ENCODE results near the gene CNP.

CNP gene

DNA sequence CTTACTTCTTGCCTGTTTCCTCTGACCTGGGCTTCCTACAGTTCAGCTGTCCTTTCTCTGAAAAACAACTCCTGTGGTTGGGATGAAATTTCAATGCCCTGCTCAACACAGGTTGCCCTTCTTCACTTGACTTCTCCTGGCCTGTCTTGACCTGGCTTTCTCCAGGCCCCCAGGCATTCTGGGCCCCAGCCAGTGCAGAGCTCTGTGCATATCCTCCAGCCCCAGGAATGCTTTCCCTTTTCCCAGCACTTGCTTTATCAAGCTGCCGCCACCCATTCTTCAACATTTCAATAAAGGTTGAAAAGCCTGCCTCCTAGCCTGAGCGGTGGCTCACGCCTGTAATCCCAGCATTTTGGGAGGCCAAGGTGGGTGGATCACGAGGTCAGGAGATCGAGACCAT, 25.4 kb upstream of the CNP start:
- TF ChIP-seq, protein P1, sequence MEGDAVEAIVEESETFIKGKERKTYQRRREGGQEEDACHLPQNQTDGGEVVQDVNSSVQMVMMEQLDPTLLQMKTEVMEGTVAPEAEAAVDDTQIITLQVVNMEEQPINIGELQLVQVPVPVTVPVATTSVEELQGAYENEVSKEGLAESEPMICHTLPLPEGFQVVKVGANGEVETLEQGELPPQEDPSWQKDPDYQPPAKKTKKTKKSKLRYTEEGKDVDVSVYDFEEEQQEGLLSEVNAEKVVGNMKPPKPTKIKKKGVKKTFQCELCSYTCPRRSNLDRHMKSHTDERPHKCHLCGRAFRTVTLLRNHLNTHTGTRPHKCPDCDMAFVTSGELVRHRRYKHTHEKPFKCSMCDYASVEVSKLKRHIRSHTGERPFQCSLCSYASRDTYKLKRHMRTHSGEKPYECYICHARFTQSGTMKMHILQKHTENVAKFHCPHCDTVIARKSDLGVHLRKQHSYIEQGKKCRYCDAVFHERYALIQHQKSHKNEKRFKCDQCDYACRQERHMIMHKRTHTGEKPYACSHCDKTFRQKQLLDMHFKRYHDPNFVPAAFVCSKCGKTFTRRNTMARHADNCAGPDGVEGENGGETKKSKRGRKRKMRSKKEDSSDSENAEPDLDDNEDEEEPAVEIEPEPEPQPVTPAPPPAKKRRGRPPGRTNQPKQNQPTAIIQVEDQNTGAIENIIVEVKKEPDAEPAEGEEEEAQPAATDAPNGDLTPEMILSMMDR (IDR thresholded peaks at IDR 0.05), result no peak
- H3K36me3 ChIP-seq, result no peaks in the 10 kb centered on the region
- no peaks in the 10 kb centered on the region for H3K27me3 ChIP-seq

DNA sequence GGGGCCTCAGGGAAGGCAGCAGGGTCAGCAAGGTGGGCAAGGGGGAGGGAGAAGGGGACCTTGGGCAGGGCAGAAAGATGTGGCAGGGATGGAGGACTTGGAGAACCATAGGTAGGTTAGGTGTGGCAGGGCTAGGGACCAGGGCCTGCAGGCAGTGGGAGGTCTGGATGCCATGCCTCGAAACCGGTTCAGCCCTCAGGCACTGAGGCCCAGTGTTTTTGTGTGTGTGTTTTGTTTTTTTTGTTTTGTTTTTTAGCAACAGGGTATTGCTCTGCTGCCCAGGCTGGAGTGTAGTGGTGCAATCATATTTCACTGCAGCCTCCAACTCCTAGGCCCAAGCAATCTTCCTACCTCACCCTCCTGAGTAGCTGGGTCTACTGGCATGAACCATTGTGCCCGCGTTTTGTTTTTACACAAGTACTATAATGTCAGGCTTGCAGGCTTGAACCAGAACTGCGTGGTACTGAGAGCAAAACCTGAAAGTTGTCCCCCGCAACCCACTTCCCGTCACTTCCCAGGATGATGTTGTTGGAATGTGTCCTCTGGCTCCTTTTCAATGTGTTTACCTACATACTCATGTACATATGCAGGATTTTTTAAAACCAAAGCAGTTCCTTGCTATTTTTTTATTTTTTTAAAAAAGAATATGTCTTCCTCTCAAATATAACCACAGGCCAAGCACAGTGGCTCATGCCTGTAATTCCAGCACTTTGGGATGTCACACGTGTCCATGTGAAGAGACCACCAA, 23.8 kb upstream of the CNP start:
- TF ChIP-seq, protein P1 (IDR thresholded peaks at IDR 0.05), result no peak

More for the DNA sequence above, 25.4 kb upstream of the CNP start:
- Histone ChIP-seq H3K4me1 (ENCODE audit: control insufficient read depth in 1 of 2, insufficient read depth in 1 of 2, low read depth in 1 of 2, low read length in 1 of 2) (no peaks in the 10 kb centered on the region), H3K27ac (no peak overlapping the region), H3K4me3 (ENCODE audit: low read depth in 1 of 2, low read length in 1 of 2) (no peak overlapping the region), H3K9me3 (no peaks in the 10 kb centered on the region)

DNA sequence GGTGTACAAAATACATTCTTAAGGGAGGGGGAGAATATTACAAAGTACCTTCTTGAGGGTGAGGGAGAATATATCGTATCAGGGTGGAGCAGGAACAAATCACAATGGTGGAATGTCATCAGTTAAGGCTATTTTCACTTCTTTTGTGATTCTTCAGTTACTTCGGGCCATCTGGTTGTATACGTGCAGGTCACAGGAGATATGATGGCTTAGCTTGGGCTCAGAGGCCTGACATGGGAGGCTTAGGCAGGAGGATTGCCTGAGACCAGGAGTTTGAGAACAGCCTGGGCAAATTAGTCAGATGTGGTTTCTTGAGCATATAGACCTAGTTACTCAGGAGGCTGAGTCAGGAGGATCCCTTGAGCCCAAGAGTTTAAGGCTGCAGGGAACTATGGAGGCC, 23.1 kb upstream of the CNP start:
- TF ChIP-seq, protein P1 (IDR thresholded peaks at IDR 0.05), result no peak
- no peaks in the 10 kb centered on the region for H3K36me3 ChIP-seq
- no peaks in the 10 kb centered on the region for H3K4me1 ChIP-seq (ENCODE audit: control insufficient read depth in 1 of 2, insufficient read depth in 1 of 2, low read depth in 1 of 2, low read length in 1 of 2)
- no peak overlapping the region for H3K27ac ChIP-seq
- H3K27me3 ChIP-seq, result no peaks in the 10 kb centered on the region
- H3K4me3 ChIP-seq (ENCODE audit: low read depth in 1 of 2, low read length in 1 of 2), result no peak overlapping the region
- H3K9me3 ChIP-seq, result no peaks in the 10 kb centered on the region

More for the DNA sequence above, 23.8 kb upstream of the CNP start:
- Histone ChIP-seq H3K27me3 (no peaks in the 10 kb centered on the region), H3K9me3 (no peaks in the 10 kb centered on the region), H3K36me3 (no peaks in the 10 kb centered on the region), H3K4me1 (ENCODE audit: control insufficient read depth in 1 of 2, insufficient read depth in 1 of 2, low read depth in 1 of 2, low read length in 1 of 2) (no peaks in the 10 kb centered on the region), H3K27ac (no peak overlapping the region), H3K4me3 (ENCODE audit: low read depth in 1 of 2, low read length in 1 of 2) (no peak overlapping the region)

DNA sequence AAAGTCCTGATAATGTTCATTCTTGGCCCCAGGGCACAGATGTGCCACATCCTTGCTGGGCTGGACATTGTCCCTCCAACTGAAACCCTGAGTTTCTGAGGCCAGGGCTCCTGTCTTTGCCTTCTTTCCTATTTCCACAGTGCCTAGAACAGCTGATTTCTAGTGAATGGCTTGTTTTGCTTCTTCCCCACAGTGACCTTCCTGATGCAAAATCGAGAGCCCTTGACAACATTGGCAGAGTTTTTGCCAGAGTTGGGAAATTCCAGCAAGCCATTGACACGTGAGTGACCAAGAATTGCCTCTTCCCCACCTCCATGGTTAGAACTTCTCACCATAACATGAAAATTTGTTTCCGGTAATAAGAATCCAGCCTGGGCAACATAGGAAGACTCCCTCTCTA, 21.7 kb upstream of the CNP start:
- Histone ChIP-seq H3K27me3 (no peaks in the 10 kb centered on the region), H3K36me3 (no peaks in the 10 kb centered on the region), H3K4me1 (ENCODE audit: control insufficient read depth in 1 of 2, insufficient read depth in 1 of 2, low read depth in 1 of 2, low read length in 1 of 2) (no peaks in the 10 kb centered on the region), H3K4me3 (ENCODE audit: low read depth in 1 of 2, low read length in 1 of 2) (no peak overlapping the region), H3K9me3 (no peaks in the 10 kb centered on the region), H3K27ac (no peak overlapping the region)
- TF ChIP-seq, protein P1 (IDR thresholded peaks at IDR 0.05), result no peak

DNA sequence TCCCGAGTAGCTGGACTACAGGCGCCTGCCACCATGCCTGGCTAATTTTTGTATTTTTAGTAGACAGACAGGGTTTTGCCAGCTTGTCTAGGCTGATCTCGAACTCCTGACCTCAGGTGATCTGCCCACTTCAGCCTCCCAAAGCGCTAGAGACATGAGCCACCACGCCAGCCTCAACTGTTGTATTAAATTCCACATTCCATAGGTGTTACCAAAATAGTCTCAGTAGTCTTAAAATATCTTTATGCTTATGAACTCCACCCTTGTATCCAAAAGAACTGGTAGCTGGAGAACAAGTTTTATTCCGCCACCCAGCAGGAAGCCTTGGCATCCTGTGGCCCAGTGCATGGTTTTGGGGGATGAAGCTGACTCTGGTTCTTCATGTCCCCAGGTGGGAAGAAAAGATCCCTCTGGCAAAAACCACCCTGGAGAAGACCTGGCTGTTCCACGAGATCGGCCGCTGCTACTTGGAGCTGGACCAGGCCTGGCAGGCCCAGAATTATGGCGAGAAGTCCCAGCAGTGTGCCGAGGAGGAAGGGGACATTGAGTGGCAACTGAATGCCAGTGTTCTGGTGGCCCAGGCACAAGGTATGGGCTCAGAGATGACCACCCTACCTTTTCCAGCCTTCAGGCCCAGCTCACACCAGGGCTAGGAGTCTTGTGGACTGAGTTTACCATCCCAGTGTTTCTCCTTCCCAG, 17.7 kb upstream of the CNP start:
- H3K4me3 ChIP-seq (ENCODE audit: low read depth in 1 of 2, low read length in 1 of 2), result no peak overlapping the region
- H3K27ac ChIP-seq, result no peak overlapping the region
- H3K36me3 ChIP-seq, result no peaks in the 10 kb centered on the region
- no peaks in the 10 kb centered on the region for H3K27me3 ChIP-seq
- H3K4me1 ChIP-seq (ENCODE audit: control insufficient read depth in 1 of 2, insufficient read depth in 1 of 2, low read depth in 1 of 2, low read length in 1 of 2), result no peaks in the 10 kb centered on the region
- H3K9me3 ChIP-seq, result no peaks in the 10 kb centered on the region
- TF ChIP-seq, protein P1 (IDR thresholded peaks at IDR 0.05), result no peak

Measured in neutrophil (primary cell).